GM19025 (cell line): ENCODE results near the gene RNF121.

Source experiments
- ATAC-seq: cut with Tn5 transposase; IDR thresholded peaks from one replicate; pipeline ENCODE4 v1.9.1; 2021; ENCODE audit warnings: mild to moderate bottlenecking, low read depth, moderate library complexity; ENCODE audit not compliant: unreplicated experiment

RNF121 gene

GRCh38 chr11:71979094-71979493 lies 50.2 kb downstream of the RNF121 start:
- ATAC-seq: no peak

DNA sequence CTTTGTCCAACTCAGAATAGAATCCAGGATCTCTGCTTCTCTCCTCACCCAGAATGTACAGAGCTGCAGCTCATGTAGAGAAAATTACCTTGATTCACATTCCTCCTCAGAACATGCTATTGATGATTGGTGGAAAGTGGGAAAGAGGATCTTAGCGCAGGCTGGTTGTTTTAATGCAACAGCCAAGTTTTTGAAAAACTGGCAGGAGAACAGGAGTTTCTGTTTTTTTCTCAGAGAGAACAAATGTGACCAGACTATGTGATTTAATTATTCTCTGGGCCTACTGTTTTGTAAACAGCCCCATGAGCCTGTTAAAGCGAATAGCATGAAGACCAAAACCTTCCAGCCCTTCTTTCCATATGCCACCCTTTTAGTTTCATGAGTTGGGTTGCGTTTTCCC lies 50.8 kb downstream of the RNF121 start:
- no peak for ATAC-seq

- no peak for ATAC-seq
Observed at GRCh38 chr11:71986131-71986530, 57.3 kb downstream of the RNF121 start.

GRCh38 chr11:71987521-71987920 lies 58.7 kb downstream of the RNF121 start:
- ATAC-seq: no peak

GRCh38 chr11:71988050-71988449 lies 59.2 kb downstream of the RNF121 start:
- ATAC-seq: no peak

- ATAC-seq: no peak
Observed at GRCh38 chr11:71990701-71991100, 61.9 kb downstream of the RNF121 start.

GRCh38 chr11:71991494-71991893 lies 62.6 kb downstream of the RNF121 start:
- peak; percentile 64 for ATAC-seq

- no peak for ATAC-seq
Observed at GRCh38 chr11:71992136-71992730, 63.4 kb downstream of the RNF121 start.

DNA sequence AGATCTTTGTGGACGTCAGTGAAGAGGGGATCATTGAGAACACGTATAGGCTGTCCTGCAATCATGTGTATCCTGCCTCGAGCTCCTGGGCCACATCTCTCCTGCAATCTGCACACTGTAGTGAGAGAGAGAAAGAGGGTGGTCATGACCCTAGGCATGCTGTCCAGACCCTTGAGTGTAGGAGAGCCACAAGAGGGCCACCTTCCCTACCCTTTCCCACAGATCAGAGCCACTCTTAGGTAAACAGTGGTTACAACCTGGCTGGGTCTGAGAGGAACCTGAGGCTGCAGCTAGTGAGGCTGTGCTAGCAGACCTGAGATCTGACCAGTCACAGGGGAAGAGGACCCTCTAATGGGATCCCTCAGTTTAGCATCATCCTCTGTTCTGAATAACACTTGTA lies 65.9 kb downstream of the RNF121 start:
- no peak for ATAC-seq

GRCh38 chr11:71995726-71996291 lies 67.0 kb downstream of the RNF121 start:
- ATAC-seq: no peak

DNA sequence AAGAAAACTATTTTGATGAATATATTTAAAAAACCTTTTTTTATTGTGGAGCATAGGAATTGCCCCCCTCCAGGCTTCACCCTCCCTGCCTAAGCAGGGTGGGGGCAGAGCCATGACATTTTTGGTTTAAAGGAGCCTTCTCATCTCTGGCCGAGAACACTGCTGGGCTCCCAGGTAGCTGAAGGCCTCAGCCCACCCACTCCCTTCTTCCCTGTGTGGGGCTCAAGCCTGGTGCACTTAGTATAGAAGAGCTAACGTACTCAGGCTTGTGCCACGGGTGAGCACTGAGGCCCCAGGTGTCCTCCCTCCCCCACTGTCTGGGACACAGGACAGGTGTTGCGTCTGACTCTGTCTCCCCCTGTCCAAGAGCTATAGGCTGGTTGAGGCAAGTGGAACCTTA lies 67.7 kb downstream of the RNF121 start:
- ATAC-seq: no peak

GRCh38 chr11:71996946-71997345 lies 68.1 kb downstream of the RNF121 start:
- no peak for ATAC-seq

GRCh38 chr11:71997594-71997993 lies 68.7 kb downstream of the RNF121 start:
- ATAC-seq: no peak

DNA sequence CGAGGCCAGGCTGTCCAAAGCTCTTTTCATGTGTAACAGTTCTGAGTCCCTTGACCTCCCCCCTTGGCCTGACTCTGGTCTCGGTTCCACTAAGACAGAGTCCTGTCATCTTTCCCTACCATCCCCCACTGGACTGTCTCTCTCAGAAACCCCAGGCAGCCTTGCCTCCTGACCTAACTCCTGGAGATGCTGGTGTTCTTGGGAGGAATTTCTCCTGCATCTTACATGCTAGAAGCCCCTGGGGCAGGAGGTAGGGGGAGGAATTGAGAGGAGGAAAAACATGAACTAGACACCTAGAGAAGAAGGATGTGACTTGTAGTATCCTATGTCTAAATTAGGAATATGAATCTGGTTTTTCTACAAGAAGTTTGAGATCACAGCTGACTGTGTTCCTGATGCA lies 69.2 kb downstream of the RNF121 start:
- ATAC-seq: no peak

DNA sequence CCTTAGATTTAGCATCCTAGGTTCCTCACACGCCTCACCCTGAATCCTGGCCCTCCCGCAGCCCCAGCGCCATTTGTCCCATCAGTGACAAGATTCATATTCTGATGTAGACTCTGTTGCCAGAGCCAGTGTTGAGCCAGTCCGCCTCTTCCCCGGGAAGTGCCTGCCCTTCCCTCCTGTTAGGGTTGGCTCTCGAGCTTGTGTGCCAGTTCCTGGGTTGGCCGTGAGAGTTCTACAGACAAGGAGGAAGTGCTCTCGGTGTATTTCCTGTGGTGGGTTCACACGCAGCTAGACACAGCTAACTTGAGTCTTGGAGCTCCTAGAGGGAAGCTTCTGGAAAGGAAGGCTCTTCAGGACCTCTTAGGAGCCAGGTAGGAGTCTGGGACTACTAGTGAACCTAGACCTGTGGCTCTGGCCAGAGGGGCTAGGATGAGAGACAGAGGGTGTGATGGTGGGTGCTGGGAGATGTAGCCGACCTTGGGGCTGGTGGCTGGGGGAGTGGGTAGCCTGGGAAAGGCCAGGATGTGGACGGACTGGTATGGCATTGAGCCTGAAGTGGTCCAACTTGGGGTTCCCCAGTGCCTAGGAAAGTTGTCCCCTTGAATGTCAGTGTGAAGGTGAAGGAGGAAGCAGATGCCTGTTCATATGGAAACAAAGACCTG lies 69.9 kb downstream of the RNF121 start, which contains the start of gene IL18BP:
Gene IL18BP (plus strand): TSS at position 261 of the 662 bp plus-strand sequence. CDS start 1,076 bp downstream, outside the sequence.
- ATAC-seq: no peak

DNA sequence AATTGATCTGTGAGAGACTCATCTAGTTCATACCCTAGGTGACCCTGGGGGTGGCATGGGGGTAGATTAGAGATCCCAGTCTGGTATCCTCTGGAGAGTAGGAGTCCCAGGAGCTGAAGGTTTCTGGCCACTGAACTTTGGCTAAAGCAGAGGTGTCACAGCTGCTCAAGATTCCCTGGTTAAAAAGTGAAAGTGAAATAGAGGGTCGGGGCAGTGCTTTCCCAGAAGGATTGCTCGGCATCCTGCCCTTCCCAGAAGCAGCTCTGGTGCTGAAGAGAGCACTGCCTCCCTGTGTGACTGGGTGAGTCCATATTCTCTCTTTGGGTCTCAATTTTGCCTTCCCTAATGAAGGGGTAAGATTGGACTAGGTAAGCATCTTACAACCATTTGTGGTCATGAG lies 70.5 kb downstream of the RNF121 start:
- ATAC-seq: no peak

- no peak for ATAC-seq
Observed at GRCh38 chr11:71999798-72000197, 71.0 kb downstream of the RNF121 start.

DNA sequence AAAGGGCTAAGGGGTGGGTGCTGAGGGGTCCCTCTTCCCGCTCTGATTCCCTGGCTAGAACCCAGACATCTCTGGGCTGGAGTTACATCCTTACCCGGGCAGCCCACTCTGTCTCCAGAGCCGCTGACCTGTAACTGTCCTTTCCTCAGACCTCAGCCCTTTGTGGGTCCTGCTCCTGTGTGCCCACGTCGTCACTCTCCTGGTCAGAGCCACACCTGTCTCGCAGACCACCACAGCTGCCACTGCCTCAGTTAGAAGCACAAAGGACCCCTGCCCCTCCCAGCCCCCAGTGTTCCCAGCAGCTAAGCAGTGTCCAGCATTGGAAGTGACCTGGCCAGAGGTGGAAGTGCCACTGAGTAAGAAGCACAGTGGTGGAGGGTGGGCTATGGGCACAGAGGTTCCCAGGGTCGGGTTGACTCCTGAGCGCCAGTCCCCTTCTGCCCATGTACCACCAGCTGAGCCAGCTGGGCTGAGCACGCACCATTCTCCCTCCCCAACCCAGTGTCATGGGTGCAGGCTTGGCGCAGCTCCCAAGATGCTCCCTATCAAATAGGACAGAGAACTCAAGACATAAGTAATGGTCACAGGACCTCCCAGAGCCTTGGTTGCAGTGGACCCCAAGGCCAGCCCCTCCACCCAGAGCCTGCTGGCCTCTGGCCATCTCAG lies 71.5 kb downstream of the RNF121 start:
- no peak for ATAC-seq

DNA sequence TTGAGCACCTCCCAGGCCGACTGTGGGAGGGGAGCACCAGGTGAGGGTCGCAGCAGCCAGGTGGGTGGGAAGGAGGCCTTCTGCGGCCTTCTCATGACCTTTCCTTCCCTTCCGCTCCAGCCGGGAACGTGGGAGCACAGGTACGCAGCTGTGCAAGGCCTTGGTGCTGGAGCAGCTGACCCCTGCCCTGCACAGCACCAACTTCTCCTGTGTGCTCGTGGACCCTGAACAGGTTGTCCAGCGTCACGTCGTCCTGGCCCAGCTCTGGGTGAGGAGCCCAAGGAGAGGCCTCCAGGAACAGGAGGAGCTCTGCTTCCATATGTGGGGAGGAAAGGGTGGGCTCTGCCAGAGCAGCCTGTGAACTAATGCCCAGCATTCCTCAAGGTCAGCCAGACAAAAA lies 72.4 kb downstream of the RNF121 start:
- ATAC-seq: no peak

- ATAC-seq: no peak
Observed at GRCh38 chr11:72001834-72002591, 73.2 kb downstream of the RNF121 start.
